ENCODE measurements around the gene TUFT1. TPM values are rescaled to one million over a fixed set of nuclear protein-coding genes. Genes with fewer than 3 reads are reported as not detected.
A peak's percentile ranks its signal among the peaks of the same experiment; 100 is the strongest.

The TUFT1 gene
- total RNA-seq, 1 experiment from 2014 or later, result 12.3 TPM

DNA sequence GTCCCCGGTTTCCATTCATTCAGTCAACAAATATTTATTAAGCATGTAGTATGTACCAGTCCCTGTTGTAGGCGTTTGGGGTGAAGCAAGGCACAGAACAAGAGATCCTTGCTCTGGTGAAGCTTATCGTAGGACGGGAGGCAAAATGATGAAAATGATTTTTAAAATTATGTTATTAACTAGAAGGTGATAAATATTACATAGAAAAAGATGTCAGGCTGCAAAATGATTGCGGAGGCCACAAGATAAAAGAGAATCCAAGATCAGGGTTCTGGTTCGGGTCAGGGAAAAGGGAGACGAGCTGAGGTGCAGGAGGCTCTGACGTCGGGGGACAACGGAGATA is 29.5 kb upstream of the TUFT1 start:
- peak overlapping the region; percentile 91 for H3K4me2 ChIP-seq (ENCODE audit: low read length)
- H3K9me3 ChIP-seq (ENCODE audit: control insufficient read depth in 1 of 2, insufficient read depth in 1 of 2, low read depth in 1 of 2, low read length in 2 of 2), result no peaks in the 10 kb centered on the region
- peak overlapping the region; percentile 84 for H3K27ac ChIP-seq (ENCODE audit: low read depth, low read length)
- no peaks in the 10 kb centered on the region for H3K9me2 ChIP-seq (ENCODE audit: insufficient read depth)
- BruUV-seq (replicated peaks), result no TSS peak
- no peaks in the 10 kb centered on the region for H4K20me1 ChIP-seq (ENCODE audit: insufficient read depth)
- H3K4me3 ChIP-seq (replicated peaks in 1 of 2; ENCODE audit: low read depth in 1 of 2, low read length in 2 of 2), result peak overlapping the region; percentile 34 to 68
- H2AFZ ChIP-seq (ENCODE audit: low read depth, low read length, poor library complexity, severe bottlenecking), result peak overlapping the region; percentile 28
- H3K27me3 ChIP-seq (ENCODE audit: insufficient read depth, low read length), result no peaks in the 10 kb centered on the region
- no peak for DNase-seq (ENCODE audit: low read depth, low spot score)
- peaks cover 34% of the 10 kb centered on the region for H3K79me2 ChIP-seq (ENCODE audit: insufficient read depth, low read length)
- peaks cover 55 to 70% of the 10 kb centered on the region in 2 experiments for H3K4me1 ChIP-seq (ENCODE audit: control insufficient read depth in 1 of 2, insufficient read depth in 2 of 2, low read length in 2 of 2)
- intact Hi-C loops (cut with micrococcal nuclease), result loop anchor here (5.0 kb wide), 1 partner anchor 68 kb away; no protein-coding TSS in a partner anchor
- H3K36me3 ChIP-seq (ENCODE audit: control insufficient read depth in 1 of 2, insufficient read depth in 2 of 2, low read length in 2 of 2), result no peaks in the 10 kb centered on the region
- CTCF ChIA-PET, result interaction anchor here (0.9 to 1.0 kb wide), 3 partner anchors 22 to 67 kb away, joined by 3 to 4 read pairs (median 3); no protein-coding TSS in a partner anchor
- RAD21 ChIA-PET (ENCODE audit: low non-redundant PET in 1 of 2, low total read pairs in 2 of 2, uncharacterized antibody in 2 of 2, unreplicated experiment in 2 of 2), result interaction anchor here (1.0 kb wide), 2 partner anchors 51 to 326 kb away, joined by 3 to 5 read pairs; partner anchors contain the start of gene POGZ (in 1 of the 2)
- no peak for TF ChIP-seq SP1 (IDR thresholded peaks at IDR 0.05; ENCODE audit: low read depth)
- no peak for TF ChIP-seq SIN3A (IDR thresholded peaks at IDR 0.05; ENCODE audit: low read depth)
- TF ChIP-seq POLR2AphosphoS5 (IDR thresholded peaks at IDR 0.05; ENCODE audit: low read depth, low read length), result no peak
- TF ChIP-seq, protein P1, sequence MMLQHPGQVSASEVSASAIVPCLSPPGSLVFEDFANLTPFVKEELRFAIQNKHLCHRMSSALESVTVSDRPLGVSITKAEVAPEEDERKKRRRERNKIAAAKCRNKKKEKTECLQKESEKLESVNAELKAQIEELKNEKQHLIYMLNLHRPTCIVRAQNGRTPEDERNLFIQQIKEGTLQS (IDR thresholded peaks at IDR 0.05), result no peak
- TF ChIP-seq POLR2A (IDR thresholded peaks at IDR 0.05; ENCODE audit: borderline replicate concordance, extremely low read depth, insufficient read depth, insufficient read length), result no peak
- TF ChIP-seq EGR1 (IDR thresholded peaks at IDR 0.05; ENCODE audit: low read depth), result no peak
- no peak for TF ChIP-seq SRF (IDR thresholded peaks at IDR 0.05; ENCODE audit: low read depth)
- TF ChIP-seq CTCF (IDR thresholded peaks at IDR 0.05 in 2 of 3, conservative IDR thresholded peaks at IDR 0.05 in 1 of 3; ENCODE audit: borderline replicate concordance in 1 of 3, insufficient read depth in 1 of 3, low read depth in 2 of 3, low read length in 2 of 3), result no peak
- TF ChIP-seq YY1 (IDR thresholded peaks at IDR 0.05; ENCODE audit: extremely low read depth, insufficient replicate concordance, low read depth, low read length), result no peak
- TF ChIP-seq, protein P2, sequence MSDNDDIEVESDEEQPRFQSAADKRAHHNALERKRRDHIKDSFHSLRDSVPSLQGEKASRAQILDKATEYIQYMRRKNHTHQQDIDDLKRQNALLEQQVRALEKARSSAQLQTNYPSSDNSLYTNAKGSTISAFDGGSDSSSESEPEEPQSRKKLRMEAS (IDR thresholded peaks at IDR 0.05), result no peak
- no peak for TF ChIP-seq FOSL1 (IDR thresholded peaks at IDR 0.05; ENCODE audit: low read depth)
- no peak for TF ChIP-seq ZFX (IDR thresholded peaks at IDR 0.05)
- TF ChIP-seq RAD21 (IDR thresholded peaks at IDR 0.05; ENCODE audit: low read depth), result no peak
- TF ChIP-seq CBX3 (IDR thresholded peaks at IDR 0.05; ENCODE audit: low read depth), result no peak
- TF ChIP-seq ZBTB33 (IDR thresholded peaks at IDR 0.05; ENCODE audit: extremely low read depth, insufficient replicate concordance, low read length), result no peak
- TF ChIP-seq TCF7L2 (IDR thresholded peaks at IDR 0.05; ENCODE audit: borderline replicate concordance, extremely low read depth, insufficient read depth, insufficient read length), result no peak
- no peak for TF ChIP-seq ZNF274 (IDR thresholded peaks at IDR 0.05; ENCODE audit: low read depth, low read length)
- TF ChIP-seq EZH2phosphoT487 (IDR thresholded peaks at IDR 0.05; ENCODE audit: borderline replicate concordance), result no peak
- peak overlapping the region; percentile 75 for H3K9ac ChIP-seq (ENCODE audit: low read length)
- no peak for ATAC-seq
- POLR2A ChIA-PET, result interaction anchor here (0.8 to 2.2 kb wide), 3 partner anchors 10 to 227 kb away, joined by 4 to 10 read pairs (median 6); no protein-coding TSS in a partner anchor
